WERI-Rb-1 (cell line): ENCODE results near the gene EDN3.

Experiments
- DNase-seq: peaks from one replicate; pipeline ENCODE4 v3.0.0-alpha.2; 2020
- H3K27ac ChIP-seq: fragments of 250-450 bp; sonication (Bioruptor Pico); 2 replicates; pipeline ENCODE4 v1.5.1; 2020; ENCODE audit warnings: mild to moderate bottlenecking, moderate library complexity
- H3K27me3 ChIP-seq: fragments of 250-450 bp; sonication (Bioruptor Pico); 2 replicates; pipeline ENCODE4 v1.5.1; 2021; ENCODE audit warnings: mild to moderate bottlenecking, low read depth, moderate library complexity; ENCODE audit not compliant: insufficient read depth, severe bottlenecking
- H3K36me3 ChIP-seq: fragments of 250-450 bp; sonication (Bioruptor Pico); 2 replicates; pipeline ENCODE4 v1.5.1; 2020; ENCODE audit warnings: mild to moderate bottlenecking, moderate library complexity
- H3K4me3 ChIP-seq: 2 replicates; pipeline ENCODE4 v1.5.1; 2011; ENCODE audit warnings: low read depth, mild to moderate bottlenecking, control low read depth, low read length
- H3K9me3 ChIP-seq: fragments of 250-450 bp; sonication (Bioruptor Pico); 2 replicates; pipeline ENCODE4 v1.5.1; 2021; ENCODE audit warnings: mild to moderate bottlenecking, moderate library complexity; ENCODE audit not compliant: severe bottlenecking
- TF ChIP-seq, protein P1 (sequence below): IDR thresholded peaks from 2 replicates; pipeline ENCODE4 v1.5.1; 2011; ENCODE audit warnings: low read depth, mild to moderate bottlenecking, control low read depth, inconsistent platforms, low read length

EDN3 gene

GRCh38 chr20:59299945-59300332, 472 bp upstream of the EDN3 start:
- Histone ChIP-seq H3K36me3 (no peaks in the 10 kb centered on the region), H3K9me3 (no peaks in the 10 kb centered on the region), H3K4me3 (peak overlapping the region; percentile 55), H3K27ac (no peak overlapping the region), H3K27me3 (peaks cover 27% of the 10 kb centered on the region)
- DNase-seq: peak; percentile 17
- TF ChIP-seq, protein P1, sequence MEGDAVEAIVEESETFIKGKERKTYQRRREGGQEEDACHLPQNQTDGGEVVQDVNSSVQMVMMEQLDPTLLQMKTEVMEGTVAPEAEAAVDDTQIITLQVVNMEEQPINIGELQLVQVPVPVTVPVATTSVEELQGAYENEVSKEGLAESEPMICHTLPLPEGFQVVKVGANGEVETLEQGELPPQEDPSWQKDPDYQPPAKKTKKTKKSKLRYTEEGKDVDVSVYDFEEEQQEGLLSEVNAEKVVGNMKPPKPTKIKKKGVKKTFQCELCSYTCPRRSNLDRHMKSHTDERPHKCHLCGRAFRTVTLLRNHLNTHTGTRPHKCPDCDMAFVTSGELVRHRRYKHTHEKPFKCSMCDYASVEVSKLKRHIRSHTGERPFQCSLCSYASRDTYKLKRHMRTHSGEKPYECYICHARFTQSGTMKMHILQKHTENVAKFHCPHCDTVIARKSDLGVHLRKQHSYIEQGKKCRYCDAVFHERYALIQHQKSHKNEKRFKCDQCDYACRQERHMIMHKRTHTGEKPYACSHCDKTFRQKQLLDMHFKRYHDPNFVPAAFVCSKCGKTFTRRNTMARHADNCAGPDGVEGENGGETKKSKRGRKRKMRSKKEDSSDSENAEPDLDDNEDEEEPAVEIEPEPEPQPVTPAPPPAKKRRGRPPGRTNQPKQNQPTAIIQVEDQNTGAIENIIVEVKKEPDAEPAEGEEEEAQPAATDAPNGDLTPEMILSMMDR: no peak

GRCh38 chr20:59301343-59302007, 1.1 kb downstream of the EDN3 start:
- TF ChIP-seq, protein P1: no peak
- Histone ChIP-seq H3K4me3 (no peak overlapping the region), H3K36me3 (no peaks in the 10 kb centered on the region), H3K27me3 (peaks cover 27% of the 10 kb centered on the region), H3K9me3 (no peaks in the 10 kb centered on the region), H3K27ac (no peak overlapping the region)
- DNase-seq: no peak

DNA sequence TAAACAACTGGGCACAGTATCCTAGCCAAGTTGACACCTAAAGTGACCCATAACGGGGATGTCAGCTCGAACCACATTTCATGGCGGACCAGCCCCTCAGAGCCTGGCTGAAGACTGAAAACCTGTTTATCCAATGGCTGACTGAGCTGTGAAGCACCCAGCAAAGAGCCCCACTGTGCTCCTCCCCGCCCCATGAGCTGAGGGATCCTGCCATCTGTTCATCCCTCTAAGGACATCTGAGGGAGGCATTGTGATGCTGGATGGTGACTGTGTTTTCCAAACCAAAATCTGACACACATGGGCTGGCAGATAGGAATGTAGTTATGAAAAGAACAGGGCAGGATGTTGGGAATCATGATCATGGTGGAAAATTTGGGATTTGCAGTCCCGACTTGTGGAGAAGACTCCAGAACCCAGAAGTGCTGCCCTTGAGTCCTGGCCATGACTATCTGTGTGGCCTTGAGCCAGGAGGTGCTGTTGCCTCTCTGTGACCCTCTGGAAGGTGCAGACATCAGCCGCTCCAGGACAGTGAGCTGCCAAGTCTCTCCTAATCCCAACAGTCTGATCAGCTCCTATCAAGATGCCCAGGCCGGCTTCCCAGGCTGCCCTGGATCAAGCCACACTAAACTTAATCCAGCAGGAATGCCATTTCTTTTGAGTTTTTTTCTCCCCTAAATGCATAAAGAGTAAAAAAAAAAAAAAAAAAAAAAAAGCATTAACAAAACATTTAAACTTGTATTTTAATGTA, 5.7 kb downstream of the EDN3 start:
- Histone ChIP-seq H3K4me3 (no peak overlapping the region), H3K9me3 (no peaks in the 10 kb centered on the region), H3K27me3 (peaks cover 10% of the 10 kb centered on the region), H3K27ac (peak overlapping the region; percentile 69), H3K36me3 (no peaks in the 10 kb centered on the region)
- TF ChIP-seq, protein P1: peak; percentile 29; the same call in 1 of the 2 replicates
- DNase-seq: peak; percentile 68

GRCh38 chr20:59307270-59307669, 6.9 kb downstream of the EDN3 start:
- TF ChIP-seq, protein P1: no peak
- Histone ChIP-seq H3K4me3 (no peak overlapping the region), H3K9me3 (no peaks in the 10 kb centered on the region), H3K27ac (no peak overlapping the region), H3K27me3 (no peaks in the 10 kb centered on the region), H3K36me3 (no peaks in the 10 kb centered on the region)
- no peak for DNase-seq

GRCh38 chr20:59308493-59309201, 8.2 kb downstream of the EDN3 start:
- TF ChIP-seq, protein P1: no peak
- H3K27me3 ChIP-seq: no peaks in the 10 kb centered on the region
- DNase-seq: no peak
- H3K36me3 ChIP-seq: no peaks in the 10 kb centered on the region
- H3K4me3 ChIP-seq: no peak overlapping the region
- no peaks in the 10 kb centered on the region for H3K9me3 ChIP-seq
- no peak overlapping the region for H3K27ac ChIP-seq
